GM21528 (cell line): ENCODE results near the gene GRAMD4.

ENCODE experiments used
- ATAC-seq: cut with Tn5 transposase; IDR thresholded peaks from one replicate; pipeline ENCODE4 v1.9.1; 2021; ENCODE audit warnings: mild to moderate bottlenecking, moderate library complexity; ENCODE audit not compliant: unreplicated experiment, low FRiP score

GRAMD4 gene

DNA sequence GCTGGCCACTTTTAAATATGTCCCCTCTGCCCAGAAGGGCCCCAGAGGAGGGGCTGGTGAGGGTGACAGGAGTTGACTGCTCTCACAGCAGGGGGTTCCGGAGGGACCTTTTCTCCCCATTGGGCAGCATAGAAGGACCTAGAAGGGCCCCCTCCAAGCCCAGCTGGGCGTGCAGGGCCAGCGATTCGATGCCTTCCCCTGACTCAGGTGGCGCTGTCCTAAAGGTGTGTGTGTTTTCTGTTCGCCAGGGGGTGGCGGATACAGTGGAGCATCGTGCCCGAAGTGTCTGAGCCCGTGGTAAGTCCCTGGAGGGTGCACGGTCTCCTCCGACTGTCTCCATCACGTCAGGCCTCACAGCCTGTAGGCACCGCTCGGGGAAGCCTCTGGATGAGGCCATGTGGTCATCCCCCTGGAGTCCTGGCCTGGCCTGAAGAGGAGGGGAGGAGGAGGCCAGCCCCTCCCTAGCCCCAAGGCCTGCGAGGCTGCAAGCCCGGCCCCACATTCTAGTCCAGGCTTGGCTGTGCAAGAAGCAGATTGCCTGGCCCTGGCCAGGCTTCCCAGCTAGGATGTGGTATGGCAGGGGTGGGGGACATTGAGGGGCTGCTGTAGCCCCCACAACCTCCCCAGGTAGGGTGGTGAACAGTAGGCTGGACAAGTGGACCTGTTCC is 46.5 kb downstream of the GRAMD4 start:
- ATAC-seq = no peak

- ATAC-seq = no peak
Measured at GRCh38 chr22:46667245-46667623, 47.0 kb downstream of the GRAMD4 start.

GRCh38 chr22:46668116-46668515 is 47.9 kb downstream of the GRAMD4 start:
- no peak for ATAC-seq

GRCh38 chr22:46669201-46669600 is 49.0 kb downstream of the GRAMD4 start:
- no peak for ATAC-seq

DNA sequence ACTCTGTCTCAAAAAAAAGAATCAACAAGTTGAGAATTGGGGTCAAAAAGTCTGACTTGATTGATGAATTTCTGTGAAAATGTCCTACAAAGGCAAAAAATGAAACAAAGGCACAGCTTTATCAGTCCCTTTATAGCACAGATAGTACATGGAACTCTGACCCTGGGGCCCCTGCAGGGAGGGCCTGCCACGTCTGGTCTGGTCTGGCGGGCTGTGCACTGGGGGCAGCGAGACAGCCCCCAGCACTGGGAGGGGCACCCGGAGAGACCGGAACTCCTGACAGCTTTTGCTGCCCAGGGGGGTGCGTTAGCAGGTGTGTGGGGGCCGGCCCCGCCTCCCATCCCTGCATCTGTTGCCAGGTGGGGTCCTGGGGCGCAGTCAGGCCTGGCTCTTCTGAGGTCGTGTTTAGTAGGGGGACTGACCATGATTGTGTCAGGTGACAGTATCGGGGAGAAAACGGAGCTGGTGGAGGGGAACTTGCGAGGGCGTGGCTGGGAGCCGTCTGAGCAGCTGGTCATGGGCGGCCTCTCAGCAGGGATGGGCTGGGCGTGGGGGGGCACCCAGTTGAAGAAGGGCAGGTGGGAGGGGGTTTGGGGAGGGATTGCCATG is 51.7 kb downstream of the GRAMD4 start:
- ATAC-seq = no peak

DNA sequence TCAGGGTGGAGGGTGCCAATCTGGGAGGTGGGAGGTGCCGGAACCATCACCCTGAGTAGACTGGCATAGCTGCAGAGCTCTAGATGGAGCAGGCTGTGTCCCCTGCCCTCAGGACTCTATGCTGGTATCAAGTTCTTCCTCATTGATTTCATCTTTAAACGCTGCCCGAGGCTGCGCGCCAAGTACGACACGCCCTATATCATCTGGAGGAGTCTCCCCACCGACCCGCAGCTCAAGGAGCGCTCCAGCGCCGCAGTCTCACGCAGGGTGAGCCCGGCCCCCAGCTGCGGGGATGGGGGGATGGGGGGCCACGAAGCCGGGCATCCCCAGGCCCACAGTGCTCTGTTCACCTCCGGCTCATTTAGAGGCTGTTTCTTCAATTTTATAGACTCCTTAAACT is 52.5 kb downstream of the GRAMD4 start:
- ATAC-seq = no peak

DNA sequence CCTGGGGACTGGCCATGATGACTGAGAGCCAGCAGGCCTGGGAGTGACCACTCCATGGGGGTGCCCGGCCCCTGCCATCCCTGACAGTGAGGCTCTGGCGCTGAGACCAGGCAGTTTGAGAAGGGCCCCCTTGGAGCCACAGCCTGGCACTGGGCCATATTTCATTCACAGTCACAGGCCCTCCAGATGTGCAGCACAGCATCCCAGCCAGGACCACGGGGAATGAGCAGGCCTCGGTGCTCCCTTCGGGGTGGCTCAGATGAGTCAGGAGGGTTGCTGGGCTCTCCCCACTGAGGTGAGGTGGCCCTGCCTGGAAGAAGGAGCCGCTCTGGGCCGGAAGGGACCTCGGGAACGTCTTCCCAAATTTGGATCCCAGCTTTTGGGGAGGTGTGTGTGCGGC is 53.0 kb downstream of the GRAMD4 start:
- no peak for ATAC-seq

DNA sequence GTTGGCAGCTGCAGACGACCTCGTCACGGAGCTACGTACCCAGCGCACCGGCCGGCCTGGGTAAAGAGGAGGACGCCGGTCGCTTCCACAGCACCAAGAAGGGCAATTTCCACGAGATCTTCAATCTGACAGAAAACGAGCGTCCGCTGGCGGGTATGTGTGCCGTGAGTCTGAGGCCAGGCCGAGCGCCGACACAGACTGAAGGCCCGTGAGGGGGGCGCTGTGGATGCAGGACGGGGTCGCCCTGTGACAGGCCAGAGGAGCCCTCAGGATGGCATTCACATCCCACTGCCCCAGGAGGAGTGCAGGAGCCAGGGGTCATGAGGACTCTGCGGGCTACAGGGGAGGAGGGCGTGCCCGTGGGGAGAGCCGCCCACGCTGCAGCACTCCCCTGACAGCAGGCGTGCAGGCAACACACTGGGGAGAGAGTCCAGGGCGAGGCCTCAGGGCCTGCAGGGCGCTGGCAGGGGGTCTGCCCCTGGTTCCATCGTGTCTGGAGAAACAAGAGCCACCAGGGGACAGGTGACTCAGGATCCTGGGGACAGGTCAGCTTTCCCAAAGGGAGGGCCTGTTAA is 53.6 kb downstream of the GRAMD4 start:
- ATAC-seq = no peak

GRCh38 chr22:46674367-46674781 is 54.2 kb downstream of the GRAMD4 start:
- no peak for ATAC-seq

GRCh38 chr22:46674906-46675305 is 54.7 kb downstream of the GRAMD4 start:
- ATAC-seq = no peak

DNA sequence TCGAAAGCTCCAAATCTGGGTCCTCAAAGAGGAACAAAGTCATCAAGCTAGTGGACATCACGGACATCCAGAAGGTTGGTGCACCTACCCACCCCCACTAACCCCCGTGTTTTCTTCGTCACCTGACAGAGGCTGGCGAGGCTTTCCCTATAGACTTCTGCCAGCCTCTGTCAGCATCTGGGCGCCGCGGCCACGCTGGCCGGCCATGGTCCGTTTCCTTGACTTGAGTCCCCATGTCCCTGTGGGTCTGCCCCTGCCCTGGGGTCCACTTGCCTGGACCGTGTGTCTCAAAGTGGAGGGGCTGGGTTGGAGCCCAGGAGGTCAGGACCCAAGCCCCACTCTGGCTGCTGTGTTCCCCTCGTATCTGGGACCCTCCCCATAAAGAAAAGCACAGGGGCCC is 55.3 kb downstream of the GRAMD4 start:
- no peak for ATAC-seq

- no peak for ATAC-seq
Measured at GRCh38 chr22:46675938-46676337, 55.8 kb downstream of the GRAMD4 start.

GRCh38 chr22:46676479-46676878 is 56.3 kb downstream of the GRAMD4 start:
- no peak for ATAC-seq

DNA sequence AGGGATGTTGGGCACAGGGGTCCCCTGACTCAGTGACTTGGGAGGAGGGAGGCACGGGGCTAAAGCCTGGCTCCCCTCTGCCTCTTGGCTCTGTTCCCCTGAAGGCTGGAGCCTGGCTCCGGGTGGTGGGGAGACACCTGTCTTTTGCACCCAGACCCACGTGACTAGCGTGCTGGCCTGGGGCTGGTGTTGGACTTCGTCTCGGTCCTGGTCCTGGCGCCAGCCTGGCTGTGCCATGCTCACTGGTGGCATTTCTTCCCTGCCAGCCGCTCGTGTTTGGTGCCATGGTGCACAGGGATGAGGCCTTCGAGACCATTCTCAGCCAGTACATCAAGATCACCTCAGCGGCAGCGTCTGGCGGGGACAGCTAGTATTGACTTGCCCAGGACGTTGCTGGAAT is 56.7 kb downstream of the GRAMD4 start:
- no peak for ATAC-seq

GRCh38 chr22:46677323-46678002 is 57.3 kb downstream of the GRAMD4 start:
- ATAC-seq = no peak

- no peak for ATAC-seq
Measured at GRCh38 chr22:46678003-46678657, 57.9 kb downstream of the GRAMD4 start.

DNA sequence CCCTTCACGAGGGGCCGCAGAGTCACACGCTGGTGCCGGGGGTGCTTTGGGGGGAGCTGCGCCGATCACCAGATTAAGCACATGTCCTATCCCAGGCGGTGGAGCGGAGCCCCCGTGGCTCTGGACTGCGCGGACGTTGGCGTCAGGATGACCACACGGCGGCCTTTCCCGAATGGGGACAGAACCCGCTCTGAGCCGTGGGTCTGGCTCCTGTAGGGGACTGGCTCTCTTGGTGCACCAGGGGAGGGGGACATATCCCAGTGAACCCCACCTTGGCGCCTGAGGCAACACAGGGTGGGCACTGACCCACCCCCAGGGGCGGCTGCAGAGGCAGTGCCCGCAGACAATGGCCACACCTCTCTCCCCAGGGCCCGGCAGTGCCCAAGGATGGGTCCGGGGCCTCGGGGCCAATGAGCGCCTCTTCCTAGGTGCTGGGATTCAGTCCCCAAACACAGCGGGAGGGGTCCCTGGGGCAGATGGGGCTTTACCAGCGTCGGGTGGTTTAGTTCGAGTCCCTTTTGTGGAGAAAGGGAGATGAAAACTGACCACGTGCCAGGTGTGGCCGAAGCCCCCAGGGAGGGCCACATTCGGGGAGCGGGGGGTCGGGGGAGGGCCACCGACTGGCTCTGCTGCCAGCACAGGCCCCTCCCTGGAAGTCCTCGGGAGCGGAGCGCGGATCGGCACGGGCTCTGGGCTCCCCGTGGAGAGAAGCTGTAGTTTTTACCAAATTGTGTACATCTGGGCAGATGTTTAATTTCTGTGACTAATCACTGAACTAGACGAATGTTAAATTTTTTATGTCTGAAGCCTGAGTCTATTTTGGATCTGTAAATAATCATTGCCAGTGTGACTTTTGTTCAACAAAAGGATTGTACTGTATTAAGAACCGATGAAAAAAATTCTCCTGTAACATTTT is 58.9 kb downstream of the GRAMD4 start:
- ATAC-seq = no peak

DNA sequence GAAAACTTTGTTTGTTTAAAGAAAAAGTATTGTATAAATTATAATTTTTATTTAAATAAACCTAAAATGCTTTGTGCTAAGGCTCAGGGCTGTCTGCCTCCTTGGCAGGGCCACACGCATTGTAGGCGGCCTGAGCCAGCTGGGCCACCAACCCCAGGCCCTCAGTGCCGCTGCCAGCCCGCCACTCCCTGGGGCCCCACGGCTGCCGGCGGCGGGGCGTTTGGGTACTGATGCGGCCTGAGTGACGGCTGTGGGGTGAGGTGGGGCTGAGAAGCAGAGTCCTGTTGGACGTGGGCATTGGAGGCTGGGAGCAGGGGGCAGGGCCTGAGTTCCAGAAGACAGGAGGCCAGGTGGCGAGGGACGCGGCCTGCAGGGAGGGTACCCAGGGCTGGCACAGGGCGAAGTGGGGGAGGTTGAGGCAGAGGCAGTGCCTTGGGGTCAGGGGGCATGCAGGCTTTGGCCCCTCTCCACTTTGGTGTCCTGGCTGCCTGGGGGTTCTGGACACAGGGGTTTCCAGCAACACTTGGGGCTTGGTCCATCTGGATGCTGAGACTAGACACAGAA is 59.6 kb downstream of the GRAMD4 start:
- ATAC-seq = no peak

DNA sequence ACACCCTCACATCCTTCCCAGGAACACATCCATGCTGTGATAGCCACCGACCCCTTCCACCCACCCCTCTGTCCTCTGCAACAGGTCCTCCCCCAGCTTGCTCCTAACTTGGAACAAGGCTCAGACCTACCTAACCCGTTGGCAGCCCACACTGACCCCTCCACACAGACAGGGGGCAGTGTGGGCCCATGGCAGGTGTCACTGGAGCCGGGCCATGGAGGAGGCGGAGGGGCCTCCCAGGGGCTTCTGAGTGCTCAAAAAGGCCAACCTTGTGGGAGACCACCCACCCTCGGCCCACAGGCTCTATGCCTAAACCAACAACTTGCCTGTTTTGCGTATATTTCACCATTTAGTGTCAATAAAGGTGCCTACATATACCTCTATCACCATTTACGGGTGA is 60.8 kb downstream of the GRAMD4 start:
- ATAC-seq = no peak
